Measurements from ENCODE around the gene L2HGDH.
"Not testable (repeated sequence)": the region's sequence is repeated elsewhere in the genome, so short reads cannot be mapped to it uniquely, and the experiment has no call there.

Gene L2HGDH

DNA sequence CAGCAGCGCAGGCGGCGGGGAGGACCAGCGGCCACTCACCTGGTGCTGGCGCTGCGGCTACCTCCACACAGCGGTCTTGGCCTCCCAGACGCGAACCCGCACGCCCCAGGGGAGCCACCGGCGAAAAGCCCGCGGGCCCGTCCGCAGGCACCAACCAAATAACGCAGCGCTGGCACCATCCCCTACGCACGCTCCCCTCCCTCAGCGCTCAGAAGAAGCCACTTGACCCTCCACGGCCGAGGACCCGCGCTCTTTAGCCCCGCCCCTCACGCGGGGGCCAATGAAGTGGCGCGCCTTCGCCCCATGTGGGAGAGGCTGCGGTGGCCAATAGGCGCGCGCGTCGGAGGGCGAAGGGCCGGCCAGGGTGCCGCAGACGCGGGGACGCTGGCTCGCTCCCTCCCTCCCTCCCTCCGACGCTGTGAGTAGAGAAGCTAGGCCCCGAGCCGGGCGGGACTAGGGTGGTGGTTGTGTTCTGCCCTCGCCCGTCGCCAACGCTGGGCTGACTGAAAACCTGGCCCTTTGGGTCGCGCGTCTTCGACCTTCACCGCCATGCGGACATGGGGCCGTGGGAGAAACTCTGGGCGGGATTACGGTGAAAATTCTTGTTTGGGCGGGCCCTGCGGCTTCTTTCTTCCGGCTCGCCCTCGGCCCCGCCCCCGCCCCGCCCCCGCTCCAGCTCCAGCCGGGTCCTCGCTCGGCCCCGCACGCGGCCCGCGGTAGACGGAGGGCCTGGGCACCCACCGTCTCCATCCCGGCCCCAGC lies at the start of gene L2HGDH, which contains the start of gene DMAC2L:
Gene L2HGDH (minus strand): TSS at position 258 of the 762 bp plus-strand sequence. CDS start 79 bp downstream, at position 179.
Gene DMAC2L (plus strand): TSS at position 353 of the 762 bp plus-strand sequence. CDS start 9,164 bp downstream, outside the sequence.
- in situ Hi-C loops (cut with MboI; ENCODE audit: low sequenced_read_pairs), result loop anchor here (10.0 kb wide), 1 partner anchor 213 kb away; no protein-coding TSS in a partner anchor

DNA sequence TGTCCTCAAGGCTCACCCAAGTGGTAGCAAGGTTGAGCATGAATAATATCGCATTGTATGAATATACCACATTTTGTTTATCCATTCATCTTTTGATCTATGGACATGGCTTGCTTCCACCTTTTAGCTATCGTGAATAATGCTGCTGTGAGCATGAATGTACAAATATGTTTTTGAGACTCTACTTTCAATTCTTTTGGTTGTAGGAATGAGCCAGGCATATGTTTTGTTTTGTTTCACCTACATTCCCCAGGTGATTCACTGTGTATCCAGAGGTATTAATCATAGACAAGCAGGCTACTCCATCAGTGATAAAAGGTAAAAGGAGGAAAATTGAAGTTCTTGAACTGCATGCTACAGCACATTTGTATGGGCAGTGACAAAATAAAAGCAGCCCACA lies 48.8 kb upstream of the L2HGDH start:
- in situ Hi-C loops (cut with MboI; ENCODE audit: low sequenced_read_pairs), result no loop called here

DNA sequence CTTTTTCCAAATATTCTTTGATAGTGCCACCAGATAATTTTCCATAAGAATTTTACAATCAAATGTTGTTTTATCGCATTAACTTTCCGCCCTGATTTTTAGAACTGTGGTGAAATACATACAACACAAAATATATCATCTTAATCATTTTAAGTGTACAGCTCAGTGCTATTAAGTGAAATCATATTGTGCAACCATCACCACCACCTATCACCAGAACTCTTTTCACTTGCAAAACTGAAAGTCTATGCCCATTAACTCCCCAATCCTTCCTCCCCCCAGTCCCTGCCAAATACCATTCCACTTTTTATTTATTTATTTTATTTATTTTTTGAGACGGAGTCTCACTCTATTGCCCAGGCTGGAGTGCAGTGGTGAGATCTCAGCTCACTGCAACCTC lies 48.1 kb upstream of the L2HGDH start:
- in situ Hi-C loops (cut with MboI; ENCODE audit: low sequenced_read_pairs), result no loop called here

DNA sequence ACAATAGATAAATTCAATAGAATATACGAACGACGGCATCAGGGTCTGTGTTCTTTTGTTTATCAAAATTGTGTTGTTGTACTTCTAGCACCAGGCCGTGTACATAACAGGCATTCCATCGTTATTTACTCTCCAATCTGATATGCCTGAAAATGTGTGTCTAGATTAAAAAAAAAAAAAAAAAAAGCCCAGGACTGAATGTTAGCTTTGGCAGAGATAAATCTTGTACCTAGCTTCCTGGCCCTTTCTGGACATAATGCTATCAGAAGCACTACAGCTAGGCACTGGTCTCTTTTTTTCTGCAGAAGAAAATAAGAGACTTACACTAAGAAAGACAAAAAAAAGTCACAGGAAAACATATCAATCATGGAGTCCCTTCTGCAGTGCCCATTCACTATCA lies 47.6 kb upstream of the L2HGDH start:
- in situ Hi-C loops (cut with MboI; ENCODE audit: low sequenced_read_pairs), result no loop called here

DNA sequence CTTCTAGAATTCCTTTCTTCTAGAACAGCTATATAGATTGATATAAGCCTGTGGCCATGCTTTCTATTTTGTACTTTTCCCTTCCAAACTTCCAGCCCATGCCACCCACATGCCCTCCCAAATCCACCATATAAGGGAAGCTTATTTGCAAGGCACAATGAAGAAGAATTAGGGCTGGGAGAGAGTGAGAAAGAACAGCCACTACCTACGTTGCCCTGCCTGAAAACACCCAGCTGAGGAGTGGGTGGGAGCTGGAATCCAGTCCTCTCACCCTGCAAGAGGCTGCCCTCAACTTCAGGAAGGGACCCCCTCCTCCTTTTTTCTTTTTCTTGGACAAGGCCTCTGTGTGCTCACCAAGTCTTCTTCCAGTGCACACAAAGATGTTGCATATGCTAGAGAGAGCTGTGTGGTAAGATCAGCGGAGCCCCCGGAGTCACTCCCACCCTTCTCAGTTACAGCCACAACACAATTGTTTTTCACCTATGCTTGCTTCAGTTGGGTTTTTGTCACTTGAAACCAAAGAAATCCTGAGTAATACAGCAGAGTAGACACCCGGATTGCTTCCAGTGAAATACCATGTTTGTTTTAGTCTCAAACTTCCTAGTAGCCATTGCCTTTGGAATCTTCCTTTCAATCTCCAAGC lies 45.8 kb upstream of the L2HGDH start:
- in situ Hi-C loops (cut with MboI; ENCODE audit: low sequenced_read_pairs), result no loop called here

DNA sequence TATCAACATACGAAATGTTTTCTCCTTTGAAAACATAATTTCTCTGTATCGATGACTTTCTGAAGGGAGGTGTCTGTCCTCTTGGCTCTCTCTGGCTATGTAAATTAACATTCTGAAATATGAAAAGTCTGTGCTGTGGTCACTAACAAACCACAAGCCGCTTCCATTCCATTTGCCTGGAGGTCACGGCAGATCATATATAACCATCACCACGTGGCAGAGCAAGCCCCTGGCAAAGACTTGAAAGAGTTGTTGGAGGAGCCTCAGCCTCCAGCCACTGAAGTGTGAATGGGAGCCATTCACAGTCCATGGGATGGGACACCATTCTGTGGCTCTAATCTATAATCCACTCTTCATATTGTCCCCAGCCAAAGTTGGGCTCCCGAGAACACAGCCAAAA lies 45.1 kb upstream of the L2HGDH start:
- in situ Hi-C loops (cut with MboI; ENCODE audit: low sequenced_read_pairs), result no loop called here

DNA sequence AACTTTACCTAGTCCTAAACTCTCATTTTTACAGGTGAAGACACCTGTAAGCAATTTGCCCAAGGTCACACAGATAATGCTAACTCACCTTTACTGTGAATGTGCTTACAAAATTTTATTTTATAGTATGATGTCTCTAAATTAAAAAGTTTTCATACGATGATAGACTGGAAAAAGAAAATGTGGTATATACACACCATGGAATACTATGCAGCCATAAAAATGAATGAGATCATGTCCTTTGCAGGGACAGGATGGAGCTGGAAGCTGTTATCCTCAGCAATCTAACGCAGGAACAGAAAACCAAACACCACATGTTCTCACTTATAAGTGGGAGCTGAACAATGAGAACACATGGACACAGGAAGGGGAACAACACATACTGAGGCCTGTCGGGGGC lies 44.3 kb upstream of the L2HGDH start:
- in situ Hi-C loops (cut with MboI; ENCODE audit: low sequenced_read_pairs), result not testable (repeated sequence)

DNA sequence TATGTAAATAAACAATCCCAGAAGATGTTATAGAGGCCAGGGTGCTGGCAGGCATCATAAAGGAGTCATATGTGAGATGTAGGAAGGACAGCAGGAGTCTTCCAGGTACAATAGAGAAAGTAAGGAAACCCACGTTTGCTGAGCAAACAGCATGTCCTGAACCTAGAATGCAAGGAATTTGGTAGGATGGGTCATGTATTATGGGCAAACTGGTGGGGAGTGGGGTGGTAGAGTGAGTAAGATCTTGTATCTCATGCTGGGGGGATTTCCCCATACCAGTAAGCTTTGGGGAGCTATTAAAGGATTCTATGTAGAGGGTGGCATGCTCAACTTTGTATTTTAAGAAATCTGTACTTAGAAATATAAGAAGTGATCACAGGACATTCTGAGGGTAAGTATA lies 43.7 kb upstream of the L2HGDH start:
- in situ Hi-C loops (cut with MboI; ENCODE audit: low sequenced_read_pairs), result no loop called here

DNA sequence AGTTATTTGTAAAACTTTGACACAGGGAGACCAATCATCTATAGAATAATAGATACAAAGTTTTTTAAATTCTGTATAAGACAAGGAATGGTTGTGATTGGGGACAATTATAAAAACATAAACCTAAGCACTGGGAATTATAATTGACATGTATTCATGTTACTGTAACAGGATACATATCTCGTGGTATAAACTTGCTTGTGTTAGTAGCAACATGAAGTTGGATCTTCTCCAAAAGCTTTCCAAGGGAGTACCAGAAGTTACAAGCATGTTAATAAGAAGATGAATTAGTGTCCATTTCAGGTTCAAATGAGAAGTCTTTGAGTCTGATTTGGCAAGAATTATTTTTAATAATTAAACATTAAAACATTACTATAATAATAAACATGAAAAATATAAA lies 42.5 kb upstream of the L2HGDH start:
- in situ Hi-C loops (cut with MboI; ENCODE audit: low sequenced_read_pairs), result no loop called here

DNA sequence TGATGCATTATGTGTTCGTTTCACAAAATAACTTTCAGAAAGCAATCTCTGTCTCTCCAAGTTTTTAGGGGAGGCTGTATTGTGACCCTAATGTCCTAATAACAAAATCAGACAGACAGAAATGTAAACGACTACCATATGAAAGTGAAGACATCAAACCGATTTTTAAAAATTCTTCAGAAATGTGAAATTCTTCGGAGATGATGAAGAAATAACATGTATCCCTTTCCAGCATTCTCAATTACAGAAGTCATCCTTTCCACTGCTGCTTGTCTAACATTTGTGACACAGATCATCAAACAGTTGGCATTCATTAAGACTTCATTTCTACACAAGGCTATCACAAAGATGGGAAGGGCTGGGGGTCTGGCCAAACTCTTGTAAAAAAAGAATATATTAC lies 41.1 kb upstream of the L2HGDH start:
- in situ Hi-C loops (cut with MboI; ENCODE audit: low sequenced_read_pairs), result no loop called here

DNA sequence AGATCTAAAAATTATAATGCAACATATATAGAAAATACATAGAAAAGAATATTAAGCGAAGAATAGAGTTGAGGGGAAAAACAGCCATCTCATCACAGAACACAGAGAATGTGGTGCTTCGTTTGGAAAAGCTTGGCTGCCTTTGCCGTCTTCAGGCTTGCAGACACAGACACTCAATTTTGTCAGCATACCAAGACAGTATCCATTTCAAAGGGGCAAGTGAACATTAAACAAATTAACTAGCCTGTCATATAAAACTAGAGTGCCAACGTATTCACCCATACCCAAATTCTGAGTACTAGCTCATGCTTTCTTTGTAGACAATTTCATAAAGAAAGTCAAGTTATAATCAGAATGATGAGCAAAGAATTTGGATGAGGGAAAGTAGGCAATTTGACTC lies 40.6 kb upstream of the L2HGDH start:
- in situ Hi-C loops (cut with MboI; ENCODE audit: low sequenced_read_pairs), result no loop called here

DNA sequence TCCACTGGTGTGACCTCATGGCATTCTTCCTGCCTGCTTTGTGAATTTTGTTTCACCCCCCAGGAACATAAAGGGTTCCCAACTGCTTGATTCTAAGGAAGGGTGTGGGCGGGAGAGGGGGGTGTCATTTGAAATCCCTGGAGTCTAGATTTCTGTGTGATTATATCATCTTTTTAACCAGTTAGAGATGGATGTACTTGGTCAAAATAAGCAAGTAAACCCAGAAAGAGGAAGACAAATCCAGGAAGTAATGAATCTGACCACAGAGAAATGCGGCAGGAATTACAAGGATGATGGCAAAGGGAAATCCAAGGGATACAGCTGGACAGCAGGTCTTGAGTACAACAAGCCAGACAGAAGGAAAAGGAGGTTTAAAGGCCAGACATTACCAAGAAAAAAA lies 38.9 kb upstream of the L2HGDH start:
- in situ Hi-C loops (cut with MboI; ENCODE audit: low sequenced_read_pairs), result no loop called here

DNA sequence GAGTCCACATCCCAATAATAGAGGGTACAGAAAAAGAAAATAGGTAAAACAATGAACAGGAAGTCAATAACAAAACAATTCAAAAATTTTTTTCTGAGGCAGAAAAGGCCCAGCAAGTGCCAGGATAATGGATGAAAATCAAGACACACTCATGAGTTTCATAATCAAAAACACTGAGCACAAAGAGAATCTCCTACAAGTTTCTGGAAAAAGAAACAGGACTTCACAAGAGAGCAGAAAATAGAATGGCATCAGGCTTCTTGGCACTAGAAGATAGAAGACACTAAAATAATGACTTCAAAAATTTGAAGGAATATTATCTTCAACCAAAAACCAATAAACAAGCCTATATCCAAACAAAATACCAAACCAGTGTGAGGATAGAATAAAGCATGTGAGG lies 36.9 kb upstream of the L2HGDH start:
- in situ Hi-C loops (cut with MboI; ENCODE audit: low sequenced_read_pairs), result no loop called here

DNA sequence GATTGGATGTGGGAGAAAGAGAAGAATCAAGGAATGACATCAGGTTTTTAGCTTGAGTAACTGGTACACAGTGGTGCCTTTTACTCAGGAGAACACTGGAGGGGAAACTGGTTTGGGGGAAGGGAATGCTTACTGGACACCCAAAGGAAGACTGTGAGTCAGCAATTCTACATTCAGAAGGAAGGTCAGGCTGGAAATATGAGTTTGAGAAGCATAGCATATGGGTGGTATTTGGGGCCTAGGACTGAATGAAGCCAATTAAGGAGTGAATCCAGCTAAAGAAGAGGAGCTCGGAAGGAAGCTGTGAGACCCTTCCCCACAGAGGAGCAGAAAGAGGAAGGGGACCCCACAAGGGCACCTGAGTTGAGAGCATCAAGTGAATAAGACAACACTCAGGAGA lies 35.5 kb upstream of the L2HGDH start:
- in situ Hi-C loops (cut with MboI; ENCODE audit: low sequenced_read_pairs), result no loop called here

DNA sequence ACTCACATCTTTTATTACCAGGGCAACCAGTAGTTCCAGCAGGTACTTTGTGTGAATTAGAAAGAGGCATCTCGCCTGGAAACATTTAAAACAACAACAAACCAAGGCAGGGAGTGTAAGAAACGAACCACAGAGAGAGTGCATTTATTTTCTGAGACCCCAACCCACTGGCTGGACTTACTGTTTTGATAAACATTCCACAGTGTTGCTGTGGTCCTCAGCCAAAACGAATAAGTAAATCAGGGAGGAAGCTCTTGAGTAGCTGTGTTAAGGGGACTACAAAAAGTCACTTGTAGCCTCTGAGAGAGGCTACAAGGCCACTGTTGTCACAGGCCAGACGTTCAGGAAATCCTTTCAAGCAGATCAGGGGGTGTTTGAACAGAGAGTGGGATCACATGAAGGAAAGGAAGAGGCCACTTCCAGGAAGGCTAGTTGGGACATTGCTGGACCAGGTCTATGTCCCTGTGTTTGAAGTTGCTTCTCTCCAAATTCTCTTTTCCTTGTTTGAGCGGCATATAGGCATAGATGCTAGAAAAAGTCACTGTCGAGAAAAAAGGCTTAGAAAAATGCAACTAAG lies 33.9 kb upstream of the L2HGDH start:
- in situ Hi-C loops (cut with MboI; ENCODE audit: low sequenced_read_pairs), result no loop called here

DNA sequence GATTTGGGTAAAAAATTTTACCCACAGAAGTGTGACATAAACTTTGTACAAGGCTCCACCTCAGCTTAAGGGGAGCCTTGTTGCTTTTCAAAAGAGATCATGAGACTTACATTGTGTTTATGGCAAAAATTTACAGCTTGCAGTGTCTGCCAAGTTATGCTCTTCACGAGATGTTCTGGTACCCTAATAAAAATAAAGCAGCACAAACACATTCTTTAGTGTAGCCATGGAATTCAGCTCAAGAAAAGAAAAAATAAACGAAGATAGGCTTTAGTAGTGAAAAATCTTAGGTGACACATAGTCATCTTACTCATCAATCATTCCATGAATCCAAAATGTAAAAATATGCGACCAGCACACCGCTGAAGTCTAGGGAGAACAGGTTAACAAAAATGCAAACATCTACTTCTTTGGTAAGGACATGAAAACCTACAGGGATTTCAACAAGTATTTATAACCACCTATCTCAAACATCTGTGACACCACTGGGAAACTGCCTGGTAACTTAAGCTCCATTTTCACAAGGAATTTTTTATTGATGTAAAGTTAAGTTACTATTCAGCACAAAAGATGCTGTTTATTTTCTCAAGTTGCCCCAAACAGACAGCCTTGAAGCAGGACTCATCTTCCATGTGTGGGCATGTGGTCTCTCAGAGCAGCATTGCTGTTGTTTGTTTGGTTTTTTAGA lies 33.0 kb upstream of the L2HGDH start:
- in situ Hi-C loops (cut with MboI; ENCODE audit: low sequenced_read_pairs), result no loop called here

DNA sequence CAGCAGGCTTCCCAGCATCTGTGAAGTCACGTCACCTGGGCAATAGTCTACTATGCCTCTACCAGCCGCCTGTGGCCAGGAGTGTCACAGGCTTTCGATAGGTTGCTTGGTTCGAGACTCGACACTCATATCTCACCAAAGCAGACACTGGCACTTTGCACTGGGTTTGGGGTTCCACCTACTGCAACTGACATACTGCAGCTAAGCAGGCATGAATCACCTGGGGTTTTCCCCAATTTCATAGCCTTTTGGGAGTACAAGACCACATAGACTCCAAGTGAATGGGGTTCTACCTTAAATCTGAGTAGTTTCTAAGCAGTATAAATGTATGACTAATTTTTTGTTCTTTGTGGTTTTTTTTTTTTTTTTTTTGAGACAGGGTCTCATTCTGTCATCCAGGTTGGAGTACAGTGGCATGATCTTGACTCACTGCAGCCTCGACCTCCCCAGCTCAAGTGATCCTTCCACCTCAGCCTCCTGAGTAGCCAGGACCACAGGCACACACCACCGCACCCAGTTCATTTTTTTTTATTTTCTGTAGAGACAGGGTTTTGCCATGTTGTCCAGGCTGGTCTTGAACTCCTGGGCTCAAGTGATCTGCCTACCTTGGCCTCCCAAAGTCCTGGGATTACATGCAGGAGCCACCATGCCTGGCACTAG lies 32.2 kb upstream of the L2HGDH start:
- in situ Hi-C loops (cut with MboI; ENCODE audit: low sequenced_read_pairs), result no loop called here

DNA sequence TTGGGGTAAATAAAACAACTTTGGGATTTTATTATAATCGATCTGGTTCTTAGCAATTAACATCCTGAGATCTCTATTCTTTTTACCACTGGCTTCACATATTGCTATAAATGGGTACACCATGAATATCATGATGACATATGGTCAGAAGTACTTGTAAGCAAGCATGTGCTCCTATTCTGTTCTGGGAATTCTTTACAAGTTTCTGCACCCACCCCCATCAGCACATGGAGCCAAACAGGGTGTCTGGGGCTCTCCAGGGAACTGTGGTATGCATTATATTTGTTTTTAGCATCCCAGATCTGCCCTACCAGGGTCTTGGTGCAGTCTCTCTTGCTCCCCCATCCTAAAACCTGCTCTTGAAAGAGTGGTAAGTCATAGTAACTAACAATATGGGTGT lies 31.4 kb upstream of the L2HGDH start:
- in situ Hi-C loops (cut with MboI; ENCODE audit: low sequenced_read_pairs), result no loop called here

DNA sequence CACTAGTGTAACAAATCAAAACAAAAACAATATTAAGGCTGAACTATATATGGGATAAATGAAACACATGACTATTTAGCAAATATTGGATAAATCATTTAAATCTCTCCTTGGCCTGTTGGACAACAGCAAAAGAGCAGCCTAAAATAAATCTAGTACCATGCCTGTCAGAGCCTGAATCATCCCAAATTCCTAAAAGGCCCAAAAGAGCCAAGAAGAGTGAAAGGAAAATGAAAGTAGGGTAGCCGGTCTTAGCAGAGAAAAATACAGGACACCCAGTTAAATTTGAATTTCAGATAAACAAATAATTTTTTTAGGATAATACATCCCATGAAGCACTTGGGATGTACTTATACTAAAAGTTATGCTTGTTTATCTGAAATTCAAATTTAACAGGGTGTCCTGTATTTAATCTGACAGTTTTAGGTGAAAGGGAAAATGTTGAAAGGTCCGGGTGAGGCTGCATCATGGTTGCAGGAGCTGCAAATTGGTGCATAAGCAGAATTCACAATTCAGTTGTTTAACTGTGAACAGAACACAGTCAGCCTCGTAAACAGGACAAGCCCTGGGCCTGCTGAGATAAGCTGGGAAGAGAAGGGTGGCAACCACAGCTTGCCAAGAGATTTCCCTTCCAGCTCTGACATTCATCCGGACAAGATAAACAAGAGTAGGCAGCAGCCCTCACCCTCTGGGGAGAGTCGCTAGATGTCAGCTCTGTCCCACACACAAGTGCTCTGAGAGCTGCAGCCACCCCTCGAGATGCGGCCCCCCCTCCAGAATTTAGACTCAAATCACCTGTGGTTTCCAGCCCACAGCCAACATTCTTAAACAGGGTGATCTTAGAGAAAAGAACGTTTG lies 30.4 kb upstream of the L2HGDH start:
- in situ Hi-C loops (cut with MboI; ENCODE audit: low sequenced_read_pairs), result no loop called here

DNA sequence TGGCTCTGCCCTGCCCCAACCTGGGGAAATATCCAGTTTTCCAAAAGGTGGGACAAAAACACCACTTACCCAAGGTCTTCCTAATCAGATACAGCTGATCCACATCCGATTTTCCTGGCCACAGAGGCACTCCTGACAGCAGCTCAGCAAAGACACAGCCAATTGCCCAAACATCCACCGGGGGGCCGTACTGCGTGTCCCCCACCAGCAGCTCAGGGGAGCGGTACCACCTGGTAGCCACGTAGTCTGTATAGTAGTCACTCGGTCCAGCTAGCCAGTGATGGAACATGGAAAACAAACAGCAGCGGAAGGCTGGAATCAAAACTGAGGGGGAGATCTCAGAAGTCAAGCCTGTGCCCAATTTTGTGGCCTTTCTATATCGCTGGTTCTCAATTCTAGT lies 28.9 kb upstream of the L2HGDH start:
- in situ Hi-C loops (cut with MboI; ENCODE audit: low sequenced_read_pairs), result no loop called here

All from HL-60/S4 treated with retinoic acid at 250 ng/mL for 4 days and 3 days (cell line).